GM23338 (cell line): ENCODE data around the gene NLRC5.

Experiments
- CTCF ChIP-seq, 2 experiments: fragments of 200-600 bp in 1 of 2; sonication (generic) in 1 of 2; conservative IDR thresholded peaks; 2 replicates each; pipeline versions ENCODE4 v1.5.1 to v1.6.1; 2016 to 2017; ENCODE audit warnings: antibody characterized with exemption in 2 of 2, low read depth in 2 of 2, mild to moderate bottlenecking in 2 of 2, moderate library complexity in 1 of 2
- ETS1 ChIP-seq: IDR thresholded peaks from 2 replicates; pipeline ENCODE4 v1.6.1; 2016; ENCODE audit warnings: antibody characterized with exemption
- EZH2phosphoT487 ChIP-seq: fragments of 200-600 bp; sonication (generic); IDR thresholded peaks from one replicate; pipeline ENCODE4 v1.8.1; 2018; ENCODE audit warnings: antibody characterized with exemption; ENCODE audit not compliant: unreplicated experiment
- POLR2AphosphoS5 ChIP-seq: IDR thresholded peaks from 2 replicates; pipeline ENCODE4 v1.6.1; 2016; ENCODE audit warnings: antibody characterized with exemption, low read depth
- REST ChIP-seq: IDR thresholded peaks from one replicate; pipeline ENCODE4 v1.6.1; 2018; ENCODE audit warnings: antibody characterized with exemption; ENCODE audit not compliant: unreplicated experiment

GRCh38 chr16:57130950-57131321 lies 141.6 kb downstream of the NLRC5 start:
- TF ChIP-seq EZH2phosphoT487 (no peak), CTCF (conservative IDR thresholded peaks at IDR 0.05; ENCODE audit: low read depth in 2 of 2) (no peak), REST (no peak), ETS1 (no peak), POLR2AphosphoS5 (no peak)
